Measurements from ENCODE around the gene ZNF750.
A peak's percentile ranks its signal among the peaks of the same experiment; 100 is the strongest.

ZNF750 gene

DNA sequence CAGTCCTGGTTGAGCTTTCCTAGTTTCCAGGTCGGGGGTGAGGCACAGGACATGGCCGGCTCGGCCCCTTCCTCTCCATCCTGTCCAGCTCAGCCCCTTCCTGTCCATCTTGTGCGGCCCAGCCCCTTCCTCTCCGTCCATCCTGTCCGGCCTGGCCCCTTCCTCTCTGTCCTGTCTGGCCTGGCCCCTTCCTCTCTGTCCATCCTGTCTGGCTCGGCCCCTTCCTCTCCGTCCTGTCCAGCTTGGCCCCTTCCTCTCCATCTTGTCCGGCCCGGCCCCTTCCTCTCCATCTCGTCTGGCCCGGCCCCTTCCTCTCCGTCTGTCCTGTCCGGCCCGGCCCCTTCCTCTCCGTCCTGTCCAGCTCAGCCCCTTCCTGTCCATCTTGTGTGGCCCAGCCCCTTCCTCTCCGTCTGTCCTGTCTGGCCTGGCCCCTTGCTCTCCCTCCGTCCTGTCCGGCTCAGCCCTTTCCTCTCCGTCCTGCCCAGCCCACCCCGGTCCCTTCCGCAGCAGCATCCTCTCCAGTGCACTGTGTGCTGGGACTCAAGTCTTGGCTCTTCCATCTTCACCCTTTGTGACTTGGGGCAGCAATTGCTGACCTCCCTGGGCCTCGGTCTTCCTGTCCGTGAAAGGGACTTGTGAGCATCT lies 5.5 kb upstream of the ZNF750 start:
- H3K9me3 ChIP-seq (ENCODE audit: insufficient read depth, low read depth, low read length), result no peaks in the 10 kb centered on the region
- no peak overlapping the region for H3K4ac ChIP-seq (ENCODE audit: low read depth, low read length)
- H2BK120ac ChIP-seq (ENCODE audit: insufficient read depth, low read length, poor library complexity), result peak overlapping the region; percentile 2
- H4K91ac ChIP-seq (ENCODE audit: low read depth, low read length), result peak overlapping the region; percentile 60
- no peak overlapping the region for H3K23ac ChIP-seq (ENCODE audit: low read length)
- no peak overlapping the region for H3K4me3 ChIP-seq (ENCODE audit: low read depth, low read length)
- no peak overlapping the region for H2BK5ac ChIP-seq (ENCODE audit: low read depth, low read length, poor library complexity)
- peaks cover 11% of the 10 kb centered on the region for H3K79me1 ChIP-seq (ENCODE audit: low read length)
- peak overlapping the region; percentile 14 for H4K8ac ChIP-seq (ENCODE audit: low read depth, low read length)
- no peaks in the 10 kb centered on the region for H3K79me2 ChIP-seq (ENCODE audit: control insufficient read depth, insufficient read depth, low read length, poor library complexity)
- H3K18ac ChIP-seq (ENCODE audit: low read length), result peak overlapping the region; percentile 17
- H2AFZ ChIP-seq (ENCODE audit: insufficient read depth, low read length, poor library complexity), result no peak overlapping the region
- H3K27me3 ChIP-seq (ENCODE audit: insufficient read depth, low read length), result no peaks in the 10 kb centered on the region
- H2BK12ac ChIP-seq (ENCODE audit: low read length), result peak overlapping the region; percentile 16
- H3K27ac ChIP-seq (ENCODE audit: low read depth, low read length), result peak overlapping the region; percentile 7
- no peak overlapping the region for H3K9ac ChIP-seq (ENCODE audit: low read length)
- H3K4me2 ChIP-seq (ENCODE audit: low read length), result no peak overlapping the region
- no peak for DNase-seq
- H3K36me3 ChIP-seq (ENCODE audit: control insufficient read depth in 1 of 2, insufficient read depth in 2 of 2, low read length in 2 of 2), result no peaks in the 10 kb centered on the region
- no CpG with 5 or more reads among the region's 24 CpGs for WGBS (ENCODE audit: extremely low coverage, insufficient coverage, insufficient read length)
- H3K4me1 ChIP-seq (ENCODE audit: control insufficient read depth in 1 of 2, insufficient read depth in 2 of 2, low read length in 2 of 2), result peaks cover 17 to 23% of the 10 kb centered on the region in 2 experiments
- peak overlapping the region; percentile 7 for H4K12ac ChIP-seq (ENCODE audit: low read depth, low read length)
- peak overlapping the region; percentile 16 for H2AK5ac ChIP-seq (ENCODE audit: low read length)
- peak overlapping the region; percentile 10 for H3K14ac ChIP-seq (ENCODE audit: low read length)

DNA sequence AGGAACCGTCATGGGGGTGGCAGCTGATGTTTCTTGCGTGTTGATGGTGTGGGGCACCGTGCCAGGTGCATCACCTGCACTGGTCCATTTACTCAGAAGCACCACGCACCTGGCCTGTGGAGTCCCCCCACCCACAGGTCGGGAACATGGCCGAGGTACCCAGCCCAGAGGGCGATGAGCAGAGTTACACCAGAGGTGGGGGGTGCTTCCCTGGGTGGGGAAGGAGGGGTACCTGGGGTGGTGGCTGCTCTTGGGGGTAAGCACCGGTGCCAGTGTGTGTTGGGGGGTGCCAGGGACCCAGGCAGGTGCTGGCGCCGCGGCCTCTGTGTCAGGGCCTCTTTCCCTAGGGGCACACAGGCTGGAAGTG lies 5.0 kb upstream of the ZNF750 start:
- no peak overlapping the region for H2AFZ ChIP-seq (ENCODE audit: insufficient read depth, low read length, poor library complexity)
- H3K9ac ChIP-seq (ENCODE audit: low read length), result no peak overlapping the region
- H4K12ac ChIP-seq (ENCODE audit: low read depth, low read length), result no peak overlapping the region
- H3K9me3 ChIP-seq (ENCODE audit: insufficient read depth, low read depth, low read length), result no peaks in the 10 kb centered on the region
- peaks cover 22 to 28% of the 10 kb centered on the region in 2 experiments for H3K4me1 ChIP-seq (ENCODE audit: control insufficient read depth in 1 of 2, insufficient read depth in 2 of 2, low read length in 2 of 2)
- no peak overlapping the region for H3K4me2 ChIP-seq (ENCODE audit: low read length)
- H2BK5ac ChIP-seq (ENCODE audit: low read depth, low read length, poor library complexity), result no peak overlapping the region
- no peak overlapping the region for H3K4ac ChIP-seq (ENCODE audit: low read depth, low read length)
- no peak overlapping the region for H2AK5ac ChIP-seq (ENCODE audit: low read length)
- H2BK120ac ChIP-seq (ENCODE audit: insufficient read depth, low read length, poor library complexity), result no peak overlapping the region
- H3K27ac ChIP-seq (ENCODE audit: low read depth, low read length), result peak overlapping the region; percentile 7
- no peak overlapping the region for H3K18ac ChIP-seq (ENCODE audit: low read length)
- no peaks in the 10 kb centered on the region for H3K36me3 ChIP-seq (ENCODE audit: control insufficient read depth in 1 of 2, insufficient read depth in 2 of 2, low read length in 2 of 2)
- no CpG with 5 or more reads among the region's 11 CpGs for WGBS (ENCODE audit: extremely low coverage, insufficient coverage, insufficient read length)
- peaks cover 12% of the 10 kb centered on the region for H3K79me1 ChIP-seq (ENCODE audit: low read length)
- no peak overlapping the region for H3K14ac ChIP-seq (ENCODE audit: low read length)
- H3K27me3 ChIP-seq (ENCODE audit: insufficient read depth, low read length), result no peaks in the 10 kb centered on the region
- peak overlapping the region; percentile 7 for H2BK12ac ChIP-seq (ENCODE audit: low read length)
- peak overlapping the region; percentile 60 for H4K91ac ChIP-seq (ENCODE audit: low read depth, low read length)
- H3K79me2 ChIP-seq (ENCODE audit: control insufficient read depth, insufficient read depth, low read length, poor library complexity), result no peaks in the 10 kb centered on the region
- DNase-seq, result no peak
- H4K8ac ChIP-seq (ENCODE audit: low read depth, low read length), result peak overlapping the region; percentile 5
- H3K4me3 ChIP-seq (ENCODE audit: low read depth, low read length), result no peak overlapping the region
- H3K23ac ChIP-seq (ENCODE audit: low read length), result no peak overlapping the region

DNA sequence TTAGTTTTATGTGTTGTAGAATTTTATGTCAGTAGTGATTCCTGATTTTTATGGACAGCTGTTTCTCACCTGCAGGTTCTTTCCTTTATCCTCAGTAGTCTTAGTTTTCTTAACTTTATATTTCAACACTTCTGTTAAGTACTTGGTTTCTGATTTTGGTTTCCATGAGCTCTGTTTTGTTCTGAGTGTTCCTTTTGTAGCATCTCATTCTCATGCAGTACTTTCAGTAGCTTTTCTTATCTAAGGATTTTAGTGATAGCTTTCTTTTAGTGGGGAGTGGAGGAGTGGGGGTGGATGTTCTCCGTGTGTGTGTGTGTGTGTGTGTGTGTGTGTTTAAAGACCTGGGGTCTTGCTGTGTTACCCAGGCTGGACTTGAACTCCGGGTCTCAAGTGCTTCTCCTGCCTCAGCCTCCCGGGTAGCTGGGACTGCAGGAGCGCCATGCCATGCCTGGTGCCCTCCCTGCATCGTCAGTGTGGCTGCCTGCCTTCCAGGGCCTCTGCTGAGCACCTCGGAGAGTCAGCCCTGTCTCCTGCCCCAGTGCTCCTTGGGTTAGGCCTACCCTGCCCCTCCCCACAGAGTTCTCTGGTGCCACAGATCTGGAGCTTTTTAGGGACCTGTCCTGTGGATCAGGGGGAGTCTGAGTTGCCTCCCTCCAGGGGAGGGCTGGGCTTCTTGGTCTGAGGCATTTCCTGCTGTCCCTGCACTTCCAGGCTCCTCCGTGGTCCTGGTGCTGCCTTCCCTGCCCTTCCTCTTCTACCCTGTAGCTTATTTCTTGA lies 4.3 kb upstream of the ZNF750 start:
- Histone ChIP-seq H4K8ac (ENCODE audit: low read depth, low read length) (peak overlapping the region; percentile 40), H3K4ac (ENCODE audit: low read depth, low read length) (no peak overlapping the region), H3K36me3 (ENCODE audit: control insufficient read depth in 1 of 2, insufficient read depth in 2 of 2, low read length in 2 of 2) (no peaks in the 10 kb centered on the region), H2BK120ac (ENCODE audit: insufficient read depth, low read length, poor library complexity) (peak overlapping the region; percentile 9), H3K27ac (ENCODE audit: low read depth, low read length) (no peak overlapping the region), H3K9me3 (ENCODE audit: insufficient read depth, low read depth, low read length) (no peaks in the 10 kb centered on the region), H4K12ac (ENCODE audit: low read depth, low read length) (no peak overlapping the region), H3K4me1 (ENCODE audit: control insufficient read depth in 1 of 2, insufficient read depth in 2 of 2, low read length in 2 of 2) (peaks cover 22 to 28% of the 10 kb centered on the region in 2 experiments), H3K4me3 (ENCODE audit: low read depth, low read length) (no peak overlapping the region), H3K23ac (ENCODE audit: low read length) (no peak overlapping the region), H2AFZ (ENCODE audit: insufficient read depth, low read length, poor library complexity) (no peak overlapping the region), H3K4me2 (ENCODE audit: low read length) (no peak overlapping the region), H2BK5ac (ENCODE audit: low read depth, low read length, poor library complexity) (no peak overlapping the region), H3K27me3 (ENCODE audit: insufficient read depth, low read length) (no peaks in the 10 kb centered on the region), H3K9ac (ENCODE audit: low read length) (no peak overlapping the region), H2BK12ac (ENCODE audit: low read length) (peak overlapping the region; percentile 0), H3K79me1 (ENCODE audit: low read length) (peaks cover 12% of the 10 kb centered on the region), H3K18ac (ENCODE audit: low read length) (peak overlapping the region; percentile 2), H3K14ac (ENCODE audit: low read length) (peak overlapping the region; percentile 31), H4K91ac (ENCODE audit: low read depth, low read length) (peak overlapping the region; percentile 29), H3K79me2 (ENCODE audit: control insufficient read depth, insufficient read depth, low read length, poor library complexity) (no peaks in the 10 kb centered on the region), H2AK5ac (ENCODE audit: low read length) (no peak overlapping the region)
- no peak for DNase-seq
- WGBS (ENCODE audit: extremely low coverage, insufficient coverage, insufficient read length), result no CpG with 5 or more reads among the region's 7 CpGs

DNA sequence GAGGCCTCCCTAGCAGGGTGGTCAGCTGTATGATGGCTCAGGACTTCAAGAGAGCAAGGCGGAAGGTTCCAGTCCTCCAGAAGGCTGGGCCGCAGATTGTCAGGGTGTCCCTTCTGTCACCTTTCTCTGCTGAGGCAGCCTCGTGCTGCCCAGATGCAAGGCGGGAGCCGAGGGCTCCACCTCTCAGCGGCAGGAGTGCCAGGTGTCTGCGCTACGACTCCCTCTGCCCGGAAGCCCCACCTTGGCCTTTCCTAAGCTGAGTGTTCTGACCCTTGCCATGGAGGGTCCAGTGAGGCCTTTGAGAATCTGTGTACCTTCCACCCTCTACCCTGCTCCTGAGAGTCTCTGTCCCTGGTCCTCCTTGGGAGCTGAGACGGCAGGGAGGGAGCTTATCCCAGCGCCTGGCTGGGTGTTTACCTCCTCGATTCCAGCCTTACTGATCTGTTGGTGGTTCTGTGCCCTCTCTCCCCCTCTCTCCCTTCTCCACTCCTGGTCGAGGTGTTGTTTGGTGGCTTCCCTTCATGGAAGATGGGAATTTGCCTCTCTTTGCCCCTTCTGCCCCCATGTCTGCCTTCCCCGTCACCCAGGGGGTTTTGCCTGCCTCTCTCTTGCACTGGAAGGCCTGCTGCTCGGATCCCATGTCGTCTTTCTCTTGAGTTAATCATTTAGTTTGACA lies 2.2 kb upstream of the ZNF750 start:
- Histone ChIP-seq H3K4me3 (ENCODE audit: low read depth, low read length) (no peak overlapping the region), H2AK5ac (ENCODE audit: low read length) (peak overlapping the region; percentile 42), H3K14ac (ENCODE audit: low read length) (peak overlapping the region; percentile 10), H2BK12ac (ENCODE audit: low read length) (peak overlapping the region; percentile 67), H3K9me3 (ENCODE audit: insufficient read depth, low read depth, low read length) (no peaks in the 10 kb centered on the region), H3K79me2 (ENCODE audit: control insufficient read depth, insufficient read depth, low read length, poor library complexity) (no peaks in the 10 kb centered on the region), H2BK120ac (ENCODE audit: insufficient read depth, low read length, poor library complexity) (peak overlapping the region; percentile 29), H3K9ac (ENCODE audit: low read length) (no peak overlapping the region), H4K12ac (ENCODE audit: low read depth, low read length) (no peak overlapping the region), H2BK5ac (ENCODE audit: low read depth, low read length, poor library complexity) (no peak overlapping the region), H3K18ac (ENCODE audit: low read length) (no peak overlapping the region), H3K4me2 (ENCODE audit: low read length) (no peak overlapping the region), H3K4ac (ENCODE audit: low read depth, low read length) (no peak overlapping the region), H4K91ac (ENCODE audit: low read depth, low read length) (peak overlapping the region; percentile 15), H3K27ac (ENCODE audit: low read depth, low read length) (no peak overlapping the region), H3K36me3 (ENCODE audit: control insufficient read depth in 1 of 2, insufficient read depth in 2 of 2, low read length in 2 of 2) (no peaks in the 10 kb centered on the region), H2AFZ (ENCODE audit: insufficient read depth, low read length, poor library complexity) (no peak overlapping the region), H3K4me1 (ENCODE audit: control insufficient read depth in 1 of 2, insufficient read depth in 2 of 2, low read length in 2 of 2) (peaks cover 33 to 41% of the 10 kb centered on the region in 2 experiments), H3K27me3 (ENCODE audit: insufficient read depth, low read length) (no peaks in the 10 kb centered on the region), H4K8ac (ENCODE audit: low read depth, low read length) (no peak overlapping the region), H3K23ac (ENCODE audit: low read length) (no peak overlapping the region), H3K79me1 (ENCODE audit: low read length) (peaks cover 20% of the 10 kb centered on the region)
- WGBS (ENCODE audit: extremely low coverage, insufficient coverage, insufficient read length), result no CpG with 5 or more reads among the region's 16 CpGs
- DNase-seq, result no peak
